ENCODE measurements around the gene RPS3. TPM values are rescaled to one million over a fixed set of nuclear protein-coding genes. Genes with fewer than 3 reads are reported as not detected.

Gene RPS3
- total RNA-seq, 3 donors from 2014 or later (not counting 1 experiment from before 2014, with no cell fraction given) = 2,027 to 2,376 (median 2,290) TPM

- H3K4me3 ChIP-seq (ENCODE audit: low read length) = no peak overlapping the region
- no peak for TF ChIP-seq CTCF (IDR thresholded peaks at IDR 0.05)
- WGBS (ENCODE audit: insufficient coverage) = 92% methylated on average over 15 of the region's 15 CpGs
- peaks cover 4 to 9% of the 10 kb centered on the region in 2 donors for H3K4me1 Mint-ChIP-seq
- peaks cover 2% of the 10 kb centered on the region for H3K36me3 ChIP-seq (ENCODE audit: control insufficient read depth, insufficient read depth, low read length)
- intact Hi-C loops (cut with micrococcal nuclease) = no loop called here
- H3K4me1 ChIP-seq (ENCODE audit: control insufficient read depth, insufficient read depth, low read length) = no peaks in the 10 kb centered on the region
- no peaks in the 10 kb centered on the region for H3K9me3 Mint-ChIP-seq
- DNase-seq (no peak), ATAC-seq (no peak)
- no peaks in the 10 kb centered on the region for H3K36me3 Mint-ChIP-seq
- H3K27me3 Mint-ChIP-seq (ENCODE audit: low read depth in 2 of 2) = peaks cover 6 to 14% of the 10 kb centered on the region in 2 donors
- H3K27ac Mint-ChIP-seq = no peak overlapping the region
- H3K4me3 Mint-ChIP-seq = no peak overlapping the region
- no peaks in the 10 kb centered on the region for H3K27me3 ChIP-seq (ENCODE audit: control insufficient read depth, insufficient read depth, low read length)
- H3K9me3 ChIP-seq (ENCODE audit: control insufficient read depth, insufficient read depth, low read length) = no peaks in the 10 kb centered on the region
- H3K27ac ChIP-seq (ENCODE audit: low read length) = no peak overlapping the region
These were observed 43.0 kb downstream of the RPS3 start for GRCh38 chr11:75442161-75442885.

DNA sequence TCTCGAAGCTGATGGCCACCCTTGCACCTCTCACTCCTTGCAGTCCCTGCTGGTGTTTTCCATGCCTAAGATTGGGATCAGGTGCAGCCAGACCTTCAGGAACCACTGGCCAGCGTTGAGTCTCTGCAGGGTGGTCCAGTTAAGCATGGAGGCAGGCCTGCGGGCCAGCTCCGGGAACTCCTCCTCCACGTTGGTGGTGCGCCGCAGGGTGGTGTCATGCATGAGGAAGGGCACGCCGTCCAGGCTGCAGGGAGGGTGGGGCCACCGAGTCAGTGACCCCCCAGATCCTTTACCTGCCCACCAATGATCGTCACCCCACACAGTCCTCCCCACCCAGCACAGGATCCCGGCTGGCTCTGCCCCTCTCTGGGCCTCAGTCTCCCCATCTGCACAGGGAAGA lies 43.7 kb downstream of the RPS3 start:
- H3K36me3 ChIP-seq (ENCODE audit: control insufficient read depth, insufficient read depth, low read length) = peaks cover 2% of the 10 kb centered on the region

GRCh38 chr11:75445315-75445953 lies 46.1 kb downstream of the RPS3 start:
- intact Hi-C loops (cut with micrococcal nuclease) = loop anchor here (1.0 kb wide), 1 partner anchor 87 kb away; no protein-coding TSS in a partner anchor
- no peak overlapping the region for H3K4me3 ChIP-seq (ENCODE audit: low read length)
- Mint-ChIP-seq H3K36me3 (no peaks in the 10 kb centered on the region), H3K27me3 (ENCODE audit: low read depth in 2 of 2) (peaks cover 2 to 14% of the 10 kb centered on the region in 2 donors), H3K9me3 (no peaks in the 10 kb centered on the region), H3K4me3 (no peak overlapping the region), H3K27ac (no peak overlapping the region), H3K4me1 (peaks cover 4% of the 10 kb centered on the region in 2 donors)
- ATAC-seq (peak; percentile 76 to 99 (median 95)), DNase-seq (peak; percentile 72 to 84)
- peak; percentile 91 for TF ChIP-seq CTCF (IDR thresholded peaks at IDR 0.05)
- H3K4me1 ChIP-seq (ENCODE audit: control insufficient read depth, insufficient read depth, low read length) = no peaks in the 10 kb centered on the region
- no peaks in the 10 kb centered on the region for H3K9me3 ChIP-seq (ENCODE audit: control insufficient read depth, insufficient read depth, low read length)
- H3K27ac ChIP-seq (ENCODE audit: low read length) = no peak overlapping the region
- peaks cover 2% of the 10 kb centered on the region for H3K36me3 ChIP-seq (ENCODE audit: control insufficient read depth, insufficient read depth, low read length)
- WGBS (ENCODE audit: insufficient coverage) = 22% methylated on average over 6 of the region's 6 CpGs
- H3K27me3 ChIP-seq (ENCODE audit: control insufficient read depth, insufficient read depth, low read length) = no peaks in the 10 kb centered on the region

More for the DNA sequence above, 43.7 kb downstream of the RPS3 start:
- Mint-ChIP-seq H3K4me1 (peaks cover 4 to 9% of the 10 kb centered on the region in 2 donors), H3K36me3 (no peaks in the 10 kb centered on the region), H3K4me3 (no peak overlapping the region), H3K9me3 (no peaks in the 10 kb centered on the region), H3K27ac (no peak overlapping the region), H3K27me3 (ENCODE audit: low read depth in 2 of 2) (peaks cover 6 to 14% of the 10 kb centered on the region in 2 donors)
- 84% methylated on average over 12 of the region's 12 CpGs for WGBS (ENCODE audit: insufficient coverage)
- TF ChIP-seq CTCF (IDR thresholded peaks at IDR 0.05) = no peak
- H3K9me3 ChIP-seq (ENCODE audit: control insufficient read depth, insufficient read depth, low read length) = no peaks in the 10 kb centered on the region
- DNase-seq (no peak), ATAC-seq (no peak)
- no peaks in the 10 kb centered on the region for H3K4me1 ChIP-seq (ENCODE audit: control insufficient read depth, insufficient read depth, low read length)
- no peak overlapping the region for H3K4me3 ChIP-seq (ENCODE audit: low read length)
- intact Hi-C loops (cut with micrococcal nuclease) = no loop called here
- H3K27me3 ChIP-seq (ENCODE audit: control insufficient read depth, insufficient read depth, low read length) = no peaks in the 10 kb centered on the region
- no peak overlapping the region for H3K27ac ChIP-seq (ENCODE audit: low read length)

Measured in natural killer cell (primary cell).